Uterus (tissue), 2 donors: ENCODE measurements around the gene DNAH8.

Experiments
- POLR2A ChIP-seq, 2 donors: fragments of 450-650 bp; IDR thresholded peaks; one replicate each; pipeline ENCODE4 v1.6.1; 2016; ENCODE audit warnings: antibody characterized with exemption in 2 of 2, mild to moderate bottlenecking in 1 of 2, moderate library complexity in 1 of 2
- TF ChIP-seq, protein P1 (sequence below), 4 experiments: fragments of 200-600 bp in 2 of 4; fragments of 450-650 bp in 2 of 4; sonication (generic) in 2 of 4; IDR thresholded peaks; one replicate each; pipeline ENCODE4 v1.5.1; 2016 to 2019; ENCODE audit warnings: antibody characterized with exemption in 4 of 4, mild to moderate bottlenecking in 2 of 4, moderate library complexity in 1 of 4

DNA sequence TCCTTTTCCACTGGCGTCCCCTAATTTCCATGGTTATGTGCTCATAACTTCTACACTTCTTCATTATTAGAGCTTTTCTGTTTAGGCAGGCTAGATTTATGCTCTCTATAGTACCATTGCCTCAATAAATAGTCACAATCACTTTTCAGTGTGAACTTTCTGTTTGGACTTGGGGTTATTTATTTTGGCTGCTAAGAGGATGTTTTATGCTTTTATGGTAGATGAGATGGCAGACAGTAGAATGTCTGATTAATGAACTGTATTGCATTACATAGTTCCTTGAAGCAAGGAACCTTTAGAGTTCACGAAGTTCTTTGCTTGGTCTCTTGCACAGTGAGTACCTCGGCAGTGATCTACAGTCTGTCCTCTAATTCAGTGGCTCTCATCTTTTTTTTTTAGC, 6.9 kb downstream of the DNAH8 start:
- TF ChIP-seq POLR2A (IDR thresholded peaks at IDR 0.05), result no peak
- TF ChIP-seq, protein P1, sequence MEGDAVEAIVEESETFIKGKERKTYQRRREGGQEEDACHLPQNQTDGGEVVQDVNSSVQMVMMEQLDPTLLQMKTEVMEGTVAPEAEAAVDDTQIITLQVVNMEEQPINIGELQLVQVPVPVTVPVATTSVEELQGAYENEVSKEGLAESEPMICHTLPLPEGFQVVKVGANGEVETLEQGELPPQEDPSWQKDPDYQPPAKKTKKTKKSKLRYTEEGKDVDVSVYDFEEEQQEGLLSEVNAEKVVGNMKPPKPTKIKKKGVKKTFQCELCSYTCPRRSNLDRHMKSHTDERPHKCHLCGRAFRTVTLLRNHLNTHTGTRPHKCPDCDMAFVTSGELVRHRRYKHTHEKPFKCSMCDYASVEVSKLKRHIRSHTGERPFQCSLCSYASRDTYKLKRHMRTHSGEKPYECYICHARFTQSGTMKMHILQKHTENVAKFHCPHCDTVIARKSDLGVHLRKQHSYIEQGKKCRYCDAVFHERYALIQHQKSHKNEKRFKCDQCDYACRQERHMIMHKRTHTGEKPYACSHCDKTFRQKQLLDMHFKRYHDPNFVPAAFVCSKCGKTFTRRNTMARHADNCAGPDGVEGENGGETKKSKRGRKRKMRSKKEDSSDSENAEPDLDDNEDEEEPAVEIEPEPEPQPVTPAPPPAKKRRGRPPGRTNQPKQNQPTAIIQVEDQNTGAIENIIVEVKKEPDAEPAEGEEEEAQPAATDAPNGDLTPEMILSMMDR (IDR thresholded peaks at IDR 0.05), result no peak
